ENCODE data around the gene ATP4A.

GRCh38 chr19:35559281-35559659 is 4.2 kb downstream of the ATP4A start:
- no peak for TF ChIP-seq CTCF (IDR thresholded peaks at IDR 0.05; ENCODE audit: borderline replicate concordance, extremely low read depth, low read length, poor library complexity, severe bottlenecking)
- no peak for TF ChIP-seq EZH2 (IDR thresholded peaks at IDR 0.05; ENCODE audit: borderline replicate concordance, low read depth, low read length, severe bottlenecking)
